ENCODE data around the gene PDZD2. TPM values are rescaled to one million over a fixed set of nuclear protein-coding genes. Genes with fewer than 3 reads are reported as not detected.

PDZD2 gene
- total RNA-seq, 2 donors from 2014 or later: 1.4 to 3.0 TPM

- no peaks in the 10 kb centered on the region for H3K4me1 Mint-ChIP-seq
- peaks cover 16% of the 10 kb centered on the region for H3K27me3 Mint-ChIP-seq
- no peaks in the 10 kb centered on the region for H3K9me3 ChIP-seq (ENCODE audit: control insufficient read depth, low read length, poor library complexity, severe bottlenecking)
- H3K27ac Mint-ChIP-seq: no peak overlapping the region
- H3K4me3 Mint-ChIP-seq: no peak overlapping the region
- no peak for ATAC-seq
- DNase-seq: no peak
- no peaks in the 10 kb centered on the region for H3K36me3 Mint-ChIP-seq (ENCODE audit: low read depth)
These were observed 302.3 kb downstream of the PDZD2 start for GRCh38 chr5:31941151-31941755.

GRCh38 chr5:31942546-31942945 lies 303.6 kb downstream of the PDZD2 start:
- ATAC-seq: no peak
- DNase-seq: no peak
- peaks cover 16% of the 10 kb centered on the region for H3K27me3 Mint-ChIP-seq
- no peaks in the 10 kb centered on the region for H3K36me3 Mint-ChIP-seq (ENCODE audit: low read depth)
- H3K27ac Mint-ChIP-seq: no peak overlapping the region
- no peaks in the 10 kb centered on the region for H3K9me3 ChIP-seq (ENCODE audit: control insufficient read depth, low read length, poor library complexity, severe bottlenecking)
- no peak overlapping the region for H3K4me3 Mint-ChIP-seq
- H3K4me1 Mint-ChIP-seq: no peaks in the 10 kb centered on the region

- Mint-ChIP-seq H3K27ac (no peak overlapping the region), H3K4me1 (no peaks in the 10 kb centered on the region), H3K4me3 (no peak overlapping the region), H3K36me3 (ENCODE audit: low read depth) (no peaks in the 10 kb centered on the region), H3K27me3 (peaks cover 11% of the 10 kb centered on the region)
- no peak for ATAC-seq
- DNase-seq: no peak
- H3K9me3 ChIP-seq (ENCODE audit: control insufficient read depth, low read length, poor library complexity, severe bottlenecking): no peaks in the 10 kb centered on the region
These were observed 305.9 kb downstream of the PDZD2 start for GRCh38 chr5:31944684-31945445.

- Mint-ChIP-seq H3K27ac (no peak overlapping the region), H3K27me3 (peaks cover 6% of the 10 kb centered on the region), H3K36me3 (ENCODE audit: low read depth) (no peaks in the 10 kb centered on the region), H3K4me3 (no peak overlapping the region), H3K4me1 (no peaks in the 10 kb centered on the region)
- DNase-seq (no peak), ATAC-seq (no peak)
- H3K9me3 ChIP-seq (ENCODE audit: control insufficient read depth, low read length, poor library complexity, severe bottlenecking): no peaks in the 10 kb centered on the region
These were observed 309.1 kb downstream of the PDZD2 start for GRCh38 chr5:31948006-31948405.

GRCh38 chr5:31952067-31952466 lies 313.1 kb downstream of the PDZD2 start:
- Mint-ChIP-seq H3K27ac (no peak overlapping the region), H3K4me1 (no peaks in the 10 kb centered on the region), H3K36me3 (ENCODE audit: low read depth) (no peaks in the 10 kb centered on the region), H3K27me3 (peaks cover 7% of the 10 kb centered on the region), H3K4me3 (no peak overlapping the region)
- no peaks in the 10 kb centered on the region for H3K9me3 ChIP-seq (ENCODE audit: control insufficient read depth, low read length, poor library complexity, severe bottlenecking)
- DNase-seq (no peak), ATAC-seq (no peak)

- Mint-ChIP-seq H3K4me1 (no peaks in the 10 kb centered on the region), H3K36me3 (ENCODE audit: low read depth) (no peaks in the 10 kb centered on the region), H3K27me3 (peaks cover 7% of the 10 kb centered on the region), H3K27ac (no peak overlapping the region), H3K4me3 (no peak overlapping the region)
- ATAC-seq (no peak), DNase-seq (no peak)
- H3K9me3 ChIP-seq (ENCODE audit: control insufficient read depth, low read length, poor library complexity, severe bottlenecking): no peaks in the 10 kb centered on the region
These were observed 315.2 kb downstream of the PDZD2 start for GRCh38 chr5:31954091-31954490.

GRCh38 chr5:31957151-31957550 lies 318.2 kb downstream of the PDZD2 start:
- H3K36me3 Mint-ChIP-seq (ENCODE audit: low read depth): no peaks in the 10 kb centered on the region
- no peaks in the 10 kb centered on the region for H3K9me3 ChIP-seq (ENCODE audit: control insufficient read depth, low read length, poor library complexity, severe bottlenecking)
- H3K4me3 Mint-ChIP-seq: no peak overlapping the region
- DNase-seq: no peak
- no peak overlapping the region for H3K27ac Mint-ChIP-seq
- ATAC-seq: no peak
- H3K27me3 Mint-ChIP-seq: peaks cover 21% of the 10 kb centered on the region
- no peaks in the 10 kb centered on the region for H3K4me1 Mint-ChIP-seq

- peaks cover 34% of the 10 kb centered on the region for H3K27me3 Mint-ChIP-seq
- no peak overlapping the region for H3K4me3 Mint-ChIP-seq
- ATAC-seq (no peak), DNase-seq (no peak)
- H3K27ac Mint-ChIP-seq: no peak overlapping the region
- no peaks in the 10 kb centered on the region for H3K36me3 Mint-ChIP-seq (ENCODE audit: low read depth)
- H3K4me1 Mint-ChIP-seq: no peaks in the 10 kb centered on the region
- no peaks in the 10 kb centered on the region for H3K9me3 ChIP-seq (ENCODE audit: control insufficient read depth, low read length, poor library complexity, severe bottlenecking)
These were observed 323.4 kb downstream of the PDZD2 start for GRCh38 chr5:31962351-31962751.

GRCh38 chr5:31962871-31963307 lies 324.0 kb downstream of the PDZD2 start:
- H3K9me3 ChIP-seq (ENCODE audit: control insufficient read depth, low read length, poor library complexity, severe bottlenecking): no peaks in the 10 kb centered on the region
- Mint-ChIP-seq H3K4me3 (no peak overlapping the region), H3K27ac (no peak overlapping the region), H3K36me3 (ENCODE audit: low read depth) (no peaks in the 10 kb centered on the region), H3K27me3 (peaks cover 34% of the 10 kb centered on the region), H3K4me1 (no peaks in the 10 kb centered on the region)
- ATAC-seq: no peak
- no peak for DNase-seq

GRCh38 chr5:31963358-31964006 lies 324.6 kb downstream of the PDZD2 start:
- no peak for DNase-seq
- Mint-ChIP-seq H3K4me1 (no peaks in the 10 kb centered on the region), H3K4me3 (no peak overlapping the region), H3K36me3 (ENCODE audit: low read depth) (no peaks in the 10 kb centered on the region), H3K27ac (no peak overlapping the region), H3K27me3 (peaks cover 34% of the 10 kb centered on the region)
- ATAC-seq: no peak
- H3K9me3 ChIP-seq (ENCODE audit: control insufficient read depth, low read length, poor library complexity, severe bottlenecking): no peaks in the 10 kb centered on the region

- H3K9me3 ChIP-seq (ENCODE audit: control insufficient read depth, low read length, poor library complexity, severe bottlenecking): no peaks in the 10 kb centered on the region
- Mint-ChIP-seq H3K27me3 (peaks cover 34% of the 10 kb centered on the region), H3K4me1 (no peaks in the 10 kb centered on the region), H3K4me3 (no peak overlapping the region), H3K36me3 (ENCODE audit: low read depth) (no peaks in the 10 kb centered on the region), H3K27ac (no peak overlapping the region)
- ATAC-seq: no peak
- DNase-seq: no peak
These were observed 325.1 kb downstream of the PDZD2 start for GRCh38 chr5:31964007-31964360.

- H3K9me3 ChIP-seq (ENCODE audit: control insufficient read depth, low read length, poor library complexity, severe bottlenecking): no peaks in the 10 kb centered on the region
- no peaks in the 10 kb centered on the region for H3K4me1 Mint-ChIP-seq
- no peak overlapping the region for H3K4me3 Mint-ChIP-seq
- ATAC-seq (no peak), DNase-seq (no peak)
- no peak overlapping the region for H3K27ac Mint-ChIP-seq
- no peaks in the 10 kb centered on the region for H3K36me3 Mint-ChIP-seq (ENCODE audit: low read depth)
- H3K27me3 Mint-ChIP-seq: peaks cover 30% of the 10 kb centered on the region
These were observed 326.3 kb downstream of the PDZD2 start for GRCh38 chr5:31965227-31965626.

GRCh38 chr5:31966936-31967335 lies 328.0 kb downstream of the PDZD2 start:
- no peak for ATAC-seq
- H3K4me3 Mint-ChIP-seq: no peak overlapping the region
- no peak overlapping the region for H3K27ac Mint-ChIP-seq

More at GRCh38 chr5:31966936-31967335, 328.0 kb downstream of the PDZD2 start:
- Mint-ChIP-seq H3K36me3 (ENCODE audit: low read depth) (no peaks in the 10 kb centered on the region), H3K27me3 (peaks cover 21% of the 10 kb centered on the region), H3K4me1 (no peaks in the 10 kb centered on the region)
- no peaks in the 10 kb centered on the region for H3K9me3 ChIP-seq (ENCODE audit: control insufficient read depth, low read length, poor library complexity, severe bottlenecking)
- DNase-seq: no peak
